Vagina (tissue), 2 donors: ENCODE measurements around the gene LEMD2. TPM values are rescaled to one million over a fixed set of nuclear protein-coding genes. Genes with fewer than 3 reads are reported as not detected.

Experiments used
- DNase-seq, 2 donors: peaks; one replicate each; pipeline ENCODE4 v3.0.0-alpha.2; 2017; ENCODE audit errors: extremely low spot score in 2 of 2
- H3K27ac ChIP-seq: fragments of 200-600 bp; sonication (generic); one replicate; pipeline ENCODE4 v1.5.1; 2019
- H3K27me3 ChIP-seq: fragments of 200-600 bp; sonication (generic); one replicate; pipeline ENCODE4 v1.5.1; 2019
- H3K36me3 ChIP-seq, 2 donors: fragments of 200-600 bp; sonication (generic); one replicate each; pipeline ENCODE4 v1.5.1; 2017 to 2019
- H3K4me1 ChIP-seq: fragments of 200-600 bp; sonication (generic); one replicate; pipeline ENCODE4 v1.5.1; 2019
- H3K4me3 ChIP-seq, 2 donors: fragments of 200-600 bp; sonication (generic); 1 replicate in 1 of 2; 2 replicates in 1 of 2; pipeline ENCODE4 v1.5.1; 2016 to 2019
- H3K9me3 ChIP-seq: fragments of 200-600 bp; sonication (generic); one replicate; pipeline ENCODE4 v1.5.1; 2019
- CTCF ChIP-seq, 3 experiments: fragments of 450-650 bp in 2 of 3; fragments of 200-600 bp in 1 of 3; sonication (generic) in 1 of 3; IDR thresholded peaks; one replicate each; pipeline ENCODE4 v1.5.1; 2017 to 2019; ENCODE audit warnings: antibody characterized with exemption in 3 of 3, mild to moderate bottlenecking in 2 of 3, moderate library complexity in 2 of 3
- POLR2A ChIP-seq, 2 donors: fragments of 450-650 bp; IDR thresholded peaks; one replicate each; pipeline ENCODE4 v1.6.1; 2017; ENCODE audit warnings: antibody characterized with exemption in 2 of 2, mild to moderate bottlenecking in 2 of 2, moderate library complexity in 2 of 2
- POLR2AphosphoS5 ChIP-seq, 2 donors: sonication (generic); formaldehyde crosslinking; IDR thresholded peaks; one replicate each; pipeline ENCODE4 v1.9.0; 2017; ENCODE audit warnings: antibody characterized with exemption in 2 of 2, mild to moderate bottlenecking in 2 of 2, low read depth in 1 of 2; ENCODE audit not compliant: insufficient read depth in 1 of 2
- intact Hi-C: fragments of 100-400 bp; cut with DNase I; formaldehyde crosslinking; loops from one replicate; pipeline ENCODE4 v1.15.1; 2023
- total RNA-seq: library from RNA; depleted of rRNA; stranded (reverse); fragments of >200 nt; gene quantifications from one replicate; pipeline ENCODE4 v1.2.3, GENCODE V29; 2016

Gene LEMD2
- total RNA-seq, 1 donor from 2014 or later: 55.5 TPM

GRCh38 chr6:33770124-33770832 is 18.7 kb downstream of the LEMD2 start:
- intact Hi-C loops: loop anchor here (10.0 kb wide), 1 partner anchor 385 kb away; no protein-coding TSS in a partner anchor
- DNase-seq: no peak
- no peak for TF ChIP-seq CTCF (IDR thresholded peaks at IDR 0.05)
- TF ChIP-seq POLR2AphosphoS5 (IDR thresholded peaks at IDR 0.05; ENCODE audit: insufficient read depth in 1 of 2, low read depth in 1 of 2): no peak
- no peak for TF ChIP-seq POLR2A (IDR thresholded peaks at IDR 0.05)

DNA sequence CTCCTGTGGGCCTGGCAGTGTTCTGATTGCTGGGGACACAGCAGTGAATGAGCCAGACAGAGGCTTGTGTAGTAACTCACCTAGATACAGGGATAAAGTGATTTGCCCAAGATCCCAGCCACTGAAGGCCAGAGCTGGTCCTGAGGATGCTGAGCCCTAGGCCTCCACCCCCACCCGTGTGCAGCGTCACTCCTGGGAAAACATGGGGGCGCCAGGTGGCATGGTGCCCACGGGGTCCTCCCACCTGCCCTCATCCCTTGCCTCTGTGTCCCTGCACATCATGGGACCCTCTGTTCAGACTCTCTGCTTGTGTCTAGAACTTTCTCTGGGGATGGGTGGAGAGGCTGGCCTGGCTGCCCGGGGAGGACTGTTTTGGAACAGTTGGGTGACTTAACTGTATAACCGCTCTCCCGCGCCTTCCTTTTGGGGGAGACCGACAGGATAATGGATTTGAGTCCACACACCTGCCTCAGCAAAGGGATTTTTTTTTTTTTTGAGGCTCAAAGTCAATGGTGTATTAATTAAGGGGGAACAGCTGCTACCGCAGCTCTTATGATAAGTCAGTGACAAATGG is 19.6 kb downstream of the LEMD2 start:
- H3K36me3 ChIP-seq: peaks cover 0 to 11% of the 10 kb centered on the region in 2 donors
- no peaks in the 10 kb centered on the region for H3K9me3 ChIP-seq
- no peak overlapping the region for H3K4me3 ChIP-seq
- no peak for DNase-seq
- peaks cover 56% of the 10 kb centered on the region for H3K4me1 ChIP-seq
- intact Hi-C loops: no loop called here
- TF ChIP-seq POLR2AphosphoS5 (IDR thresholded peaks at IDR 0.05; ENCODE audit: insufficient read depth in 1 of 2, low read depth in 1 of 2) (no peak), POLR2A (IDR thresholded peaks at IDR 0.05) (no peak), CTCF (IDR thresholded peaks at IDR 0.05) (no peak)
- H3K27ac ChIP-seq: no peak overlapping the region
- no peaks in the 10 kb centered on the region for H3K27me3 ChIP-seq

More at GRCh38 chr6:33770124-33770832, 18.7 kb downstream of the LEMD2 start:
- Histone ChIP-seq H3K4me1 (peaks cover 56% of the 10 kb centered on the region), H3K9me3 (no peaks in the 10 kb centered on the region), H3K4me3 (no peak overlapping the region), H3K27me3 (no peaks in the 10 kb centered on the region), H3K36me3 (peaks cover 0 to 20% of the 10 kb centered on the region in 2 donors), H3K27ac (peak overlapping the region; percentile 90)

DNA sequence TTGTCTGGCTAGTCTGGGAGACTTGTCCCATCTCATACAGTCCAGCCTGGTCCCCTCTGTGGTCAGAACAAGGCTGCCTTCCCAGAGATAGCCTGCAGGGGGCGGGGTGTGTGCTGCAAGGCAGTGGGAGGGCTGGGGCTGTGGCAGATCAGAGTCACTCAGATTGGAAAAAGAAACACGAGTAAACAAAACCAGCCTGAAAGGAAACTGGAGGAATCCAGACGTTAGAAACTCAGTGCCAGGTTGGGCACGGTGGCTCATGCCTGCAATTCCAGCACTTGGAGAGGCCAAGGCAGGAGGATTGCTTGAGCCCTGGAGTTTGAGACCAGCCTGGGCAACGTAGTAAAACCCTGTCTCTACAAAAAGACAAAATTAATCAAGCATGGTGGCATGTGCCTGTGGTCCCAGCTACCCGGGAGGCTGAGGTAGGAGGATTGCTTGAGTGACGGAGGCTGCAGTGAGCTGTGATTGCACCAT is 20.2 kb downstream of the LEMD2 start:
- Histone ChIP-seq H3K4me1 (peaks cover 55% of the 10 kb centered on the region), H3K9me3 (no peaks in the 10 kb centered on the region), H3K4me3 (no peak overlapping the region), H3K27ac (no peak overlapping the region), H3K27me3 (no peaks in the 10 kb centered on the region), H3K36me3 (peaks cover 0 to 7% of the 10 kb centered on the region in 2 donors)
- intact Hi-C loops: no loop called here
- TF ChIP-seq CTCF (IDR thresholded peaks at IDR 0.05) (peak; percentile 15 to 71 (median 62)), POLR2A (IDR thresholded peaks at IDR 0.05) (no peak), POLR2AphosphoS5 (IDR thresholded peaks at IDR 0.05; ENCODE audit: insufficient read depth in 1 of 2, low read depth in 1 of 2) (no peak)
- DNase-seq: no peak

DNA sequence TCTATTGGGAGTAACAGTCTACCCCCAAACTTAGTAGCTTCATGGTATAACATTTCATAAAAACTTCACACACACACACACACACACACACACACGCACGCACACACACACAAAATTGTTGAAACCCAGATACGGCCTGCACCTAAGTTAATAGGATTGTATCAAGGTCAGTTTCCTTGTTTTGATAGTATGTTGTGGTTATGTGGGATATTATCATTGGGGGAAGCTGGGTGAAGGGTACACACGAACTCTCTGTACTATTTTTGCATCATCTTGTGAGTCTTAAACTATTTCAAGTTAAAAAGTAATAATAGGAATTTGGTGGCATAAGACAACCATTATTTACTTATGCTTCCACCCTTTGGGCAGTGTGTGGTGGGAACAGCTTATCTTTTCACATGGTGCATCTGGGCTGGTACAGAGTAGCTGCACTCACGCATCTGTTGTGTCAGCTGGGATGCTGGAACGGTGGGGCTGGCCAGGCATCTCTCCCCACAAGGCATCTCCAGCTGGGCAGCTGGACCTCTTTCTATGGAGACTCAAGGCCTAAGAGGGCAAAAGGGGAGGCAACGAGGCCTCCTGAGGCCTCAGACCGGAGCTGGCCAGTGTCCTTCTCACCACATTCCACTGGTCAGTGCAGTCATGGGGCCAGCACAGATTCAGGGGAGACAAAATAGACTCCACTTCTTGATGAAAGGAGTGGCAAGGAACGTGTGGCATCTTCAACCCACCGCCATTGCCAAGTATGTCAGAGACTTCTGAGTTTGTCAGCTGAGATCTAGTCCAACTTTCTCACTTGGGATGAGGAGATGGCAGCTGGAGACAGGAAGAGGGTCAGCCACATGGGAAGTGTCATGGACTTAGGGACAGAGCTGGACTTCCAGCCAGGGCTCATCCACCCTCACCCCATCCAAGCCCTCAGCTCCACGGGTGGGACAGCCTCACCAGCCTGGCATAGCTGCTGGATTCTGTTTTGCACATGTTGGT is 21.7 kb downstream of the LEMD2 start:
- H3K4me3 ChIP-seq: no peak overlapping the region
- no peaks in the 10 kb centered on the region for H3K36me3 ChIP-seq
- no peak for TF ChIP-seq CTCF (IDR thresholded peaks at IDR 0.05)
- no peak for TF ChIP-seq POLR2A (IDR thresholded peaks at IDR 0.05)
- TF ChIP-seq POLR2AphosphoS5 (IDR thresholded peaks at IDR 0.05; ENCODE audit: insufficient read depth in 1 of 2, low read depth in 1 of 2): no peak
- H3K9me3 ChIP-seq: no peaks in the 10 kb centered on the region
- no peak for DNase-seq
- no peak overlapping the region for H3K27ac ChIP-seq
- intact Hi-C loops: no loop called here
- peaks cover 48% of the 10 kb centered on the region for H3K4me1 ChIP-seq
- H3K27me3 ChIP-seq: no peaks in the 10 kb centered on the region
